Muscle of leg (tissue), 11 donors: ENCODE results near the gene MCF2L. TPM values are rescaled to one million over a fixed set of nuclear protein-coding genes. Genes with fewer than 3 reads are reported as not detected.
"Not testable (repeated sequence)": the region's sequence is repeated elsewhere in the genome, so short reads cannot be mapped to it uniquely, and the experiment has no call there.

ENCODE experiments used
- DNase-seq: peaks from one replicate; pipeline ENCODE4 v3.0.0; 2013
- H3K27ac ChIP-seq: one replicate; pipeline ENCODE4 v1.5.1; 2013; ENCODE audit warnings: mild to moderate bottlenecking, low read length, control low read depth
- H3K27me3 ChIP-seq: one replicate; pipeline ENCODE4 v1.6.1; 2013; ENCODE audit warnings: low read length; ENCODE audit not compliant: control insufficient read depth, insufficient read depth
- H3K36me3 ChIP-seq: one replicate; pipeline ENCODE4 v1.6.1; 2013; ENCODE audit warnings: low read length; ENCODE audit not compliant: control insufficient read depth, insufficient read depth
- H3K4me1 ChIP-seq: one replicate; pipeline ENCODE4 v1.6.1; 2013; ENCODE audit warnings: low read length; ENCODE audit not compliant: control insufficient read depth, insufficient read depth
- H3K4me3 ChIP-seq: one replicate; pipeline ENCODE4 v1.5.1; 2013; ENCODE audit warnings: low read length, control low read depth
- H3K9me3 ChIP-seq: replicated peaks from 2 replicates; pipeline ENCODE4 v1.6.1; 2013; ENCODE audit warnings: low read depth, low read length; ENCODE audit not compliant: control insufficient read depth
- WGBS: methylation state at CpG from one replicate; pipeline ENCODE4 v1.1.5; 2013; ENCODE audit warnings: missing lambda C conversion rate; ENCODE audit not compliant: insufficient coverage; 5-methylcytosine and 5-hydroxymethylcytosine counted together
- polyA plus RNA-seq, 8 donors: library from polyadenylated mRNA; unstranded; fragments of 120-200 nt; gene quantifications; one replicate each; pipeline versions ENCODE4 v1.2.1 to v1.2.3, GENCODE V29; 2013; ENCODE audit warnings: inconsistent platforms in 1 of 8, low replicate concordance in 1 of 8; ENCODE audit not compliant: insufficient read length in 8 of 8, insufficient read depth in 1 of 8
- total RNA-seq: library from RNA; stranded (reverse); fragments of 120-200 nt; gene quantifications from one replicate; pipeline ENCODE4 v1.2.4, GENCODE V29; 2013

Gene MCF2L
- total and polyA plus RNA-seq, 9 donors, result 15.9 to 27.6 (median 20.1) TPM

DNA sequence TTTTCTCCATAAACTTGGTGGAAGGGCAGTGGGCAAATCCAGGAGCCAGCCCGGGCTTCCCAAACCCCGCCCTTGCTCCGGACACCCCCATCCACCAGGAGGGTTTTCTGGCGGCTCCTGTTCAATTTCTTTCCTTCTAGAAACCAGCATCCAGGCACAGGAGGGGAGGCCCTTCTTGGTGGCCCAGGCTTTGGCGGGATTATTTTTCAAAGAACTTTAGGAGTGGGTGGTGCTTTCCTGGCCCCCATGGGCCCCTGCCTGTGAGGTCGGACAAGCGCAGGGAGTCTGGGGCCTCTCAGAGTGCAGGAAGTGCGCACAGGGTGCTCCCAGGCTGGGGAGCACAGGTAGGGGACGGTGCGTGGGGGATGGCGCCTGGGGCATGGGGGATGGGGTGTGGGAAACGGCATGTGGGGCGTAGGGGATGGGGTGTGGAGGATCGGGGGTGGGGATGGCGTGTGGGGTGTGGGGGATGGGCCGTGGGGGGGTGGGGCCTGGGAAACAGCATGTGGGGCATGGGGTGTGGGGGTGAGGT, 137.0 kb downstream of the MCF2L start:
- H3K36me3 ChIP-seq, result no peaks in the 10 kb centered on the region
- 42% methylated on average over 6 of the region's 16 CpGs for WGBS
- H3K4me1 ChIP-seq, result peaks cover 26% of the 10 kb centered on the region
- DNase-seq, result no peak
- no peak overlapping the region for H3K4me3 ChIP-seq
- H3K27me3 ChIP-seq, result peaks cover 27% of the 10 kb centered on the region
- no peak overlapping the region for H3K27ac ChIP-seq
- no peaks in the 10 kb centered on the region for H3K9me3 ChIP-seq

DNA sequence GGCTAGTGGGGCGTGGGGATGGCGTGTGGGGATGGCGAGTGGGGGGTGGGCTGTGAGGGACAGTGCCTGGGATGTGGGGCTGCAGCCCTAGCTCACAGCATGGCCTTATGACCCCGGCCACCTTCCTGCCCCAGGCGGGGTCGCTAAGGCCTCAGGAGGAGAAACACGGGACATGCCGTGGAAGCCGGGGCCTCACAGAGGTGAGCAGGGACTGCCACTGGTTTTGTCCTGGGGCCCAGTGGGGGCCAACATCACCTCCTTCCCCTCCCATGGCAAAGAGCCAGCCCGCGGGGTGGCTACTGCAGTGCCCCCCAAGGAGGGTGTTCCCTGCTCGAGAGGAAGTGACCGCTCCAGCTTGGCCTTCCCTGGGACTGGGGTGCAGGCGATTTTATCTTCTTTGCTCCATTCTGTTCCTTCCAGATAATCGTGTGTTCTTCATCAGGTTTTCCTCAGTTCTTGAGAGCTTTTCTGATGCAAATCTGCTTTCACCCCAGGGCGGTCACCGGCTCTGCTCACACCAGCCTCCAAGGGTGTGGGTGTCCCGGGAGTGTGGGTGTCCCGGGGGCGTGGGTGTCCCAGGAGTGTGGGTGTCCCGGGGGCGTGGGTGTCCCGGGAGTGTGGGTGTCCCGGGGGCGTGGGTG, 137.8 kb downstream of the MCF2L start:
- Histone ChIP-seq H3K27ac (no peak overlapping the region), H3K36me3 (no peaks in the 10 kb centered on the region), H3K27me3 (peaks cover 32% of the 10 kb centered on the region), H3K9me3 (no peaks in the 10 kb centered on the region), H3K4me1 (peaks cover 27% of the 10 kb centered on the region), H3K4me3 (no peak overlapping the region)
- WGBS, result 73% methylated on average over 12 of the region's 25 CpGs
- peak; percentile 64 for DNase-seq

GRCh38 chr13:113108521-113108920, 139.5 kb downstream of the MCF2L start:
- peaks cover 35% of the 10 kb centered on the region for H3K27me3 ChIP-seq
- H3K27ac ChIP-seq, H3K4me3 ChIP-seq, H3K9me3 ChIP-seq, DNase-seq, H3K36me3 ChIP-seq: not testable (repeated sequence)
- peaks cover 25% of the 10 kb centered on the region for H3K4me1 ChIP-seq
- 100% methylated on average over 9 of the region's 27 CpGs for WGBS

DNA sequence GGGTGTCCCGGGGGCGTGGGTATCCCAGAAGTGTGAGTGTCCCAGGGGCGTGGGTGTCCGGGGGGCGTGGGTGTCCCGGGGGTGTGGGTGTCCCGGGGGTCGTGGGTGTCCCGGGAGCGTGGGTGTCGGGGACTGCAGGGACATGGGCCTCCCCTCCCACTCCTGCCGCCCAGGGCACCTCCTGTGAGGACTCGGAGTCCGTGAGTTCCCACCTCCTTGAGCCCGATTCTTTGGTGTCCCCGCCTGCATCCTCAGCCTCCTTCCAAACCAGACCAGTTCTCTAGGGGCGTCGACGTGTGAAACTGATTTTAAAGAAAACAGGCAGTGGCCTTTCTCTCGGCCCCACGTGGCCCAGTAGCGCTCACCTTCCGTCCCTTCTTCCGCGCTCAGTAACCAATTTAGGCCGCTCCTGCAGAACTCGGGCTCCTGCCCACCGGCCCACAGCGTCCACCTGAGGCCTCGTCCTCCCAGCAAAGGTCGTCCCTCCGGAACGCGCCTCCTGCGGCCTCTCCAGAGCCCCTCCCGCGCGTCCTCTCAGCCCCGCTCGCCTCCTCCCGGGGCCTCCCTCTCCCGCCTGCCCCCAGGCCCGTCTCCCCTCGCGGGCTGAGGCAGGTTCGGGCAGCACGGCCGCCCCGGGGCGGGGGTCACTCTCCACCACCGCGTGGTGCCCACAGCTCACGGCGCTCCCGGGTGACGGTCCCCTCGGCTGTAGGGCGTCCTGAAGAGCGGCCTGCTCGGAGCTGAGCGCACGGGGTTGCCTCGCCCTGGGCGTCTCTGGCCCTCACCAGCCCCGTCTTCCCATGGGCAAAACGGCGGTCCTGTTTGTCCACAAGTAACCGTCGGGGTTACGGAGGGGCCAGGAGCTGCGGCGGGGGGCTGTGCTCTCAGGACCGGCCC, 140.4 kb downstream of the MCF2L start:
- Histone ChIP-seq H3K9me3 (no peaks in the 10 kb centered on the region), H3K27ac (no peak overlapping the region), H3K36me3 (no peaks in the 10 kb centered on the region), H3K4me3 (no peak overlapping the region), H3K27me3 (peaks cover 36% of the 10 kb centered on the region), H3K4me1 (peaks cover 16% of the 10 kb centered on the region)
- WGBS, result 16% methylated on average over 65 of the region's 73 CpGs
- peak; percentile 80 for DNase-seq

- H3K36me3 ChIP-seq, result no peaks in the 10 kb centered on the region
- WGBS, result under 1% methylated on average over 98 of the region's 99 CpGs
- no peaks in the 10 kb centered on the region for H3K9me3 ChIP-seq
- no peak overlapping the region for H3K27ac ChIP-seq
- H3K27me3 ChIP-seq, result peaks cover 37% of the 10 kb centered on the region
- peak overlapping the region; percentile 36 for H3K4me3 ChIP-seq
- DNase-seq, result no peak
- H3K4me1 ChIP-seq, result peaks cover 13% of the 10 kb centered on the region
Observed at GRCh38 chr13:113110048-113110851, 141.2 kb downstream of the MCF2L start.

GRCh38 chr13:113110852-113111315, 141.9 kb downstream of the MCF2L start:
- Histone ChIP-seq H3K36me3 (no peaks in the 10 kb centered on the region), H3K27me3 (peaks cover 38% of the 10 kb centered on the region), H3K9me3 (no peaks in the 10 kb centered on the region), H3K4me3 (peak overlapping the region; percentile 36), H3K27ac (no peak overlapping the region), H3K4me1 (peaks cover 13% of the 10 kb centered on the region)
- no peak for DNase-seq
- 9% methylated on average over 45 of the region's 49 CpGs for WGBS

DNA sequence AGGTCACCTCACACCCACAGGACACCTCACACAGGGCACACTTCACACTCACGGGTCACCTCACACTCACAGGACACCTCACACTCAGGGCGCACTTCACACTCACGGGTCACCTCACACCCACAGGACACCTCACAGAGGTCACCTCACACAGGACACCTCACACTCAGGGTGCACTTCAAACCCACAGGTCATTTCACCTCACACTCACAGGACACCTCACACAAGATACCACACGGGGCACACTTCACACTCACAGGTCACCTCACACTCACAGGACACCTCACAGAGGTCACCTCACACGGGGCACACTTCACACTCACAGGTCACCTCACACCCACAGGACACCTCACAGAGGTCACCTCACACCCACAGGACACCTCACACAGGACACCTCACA, 142.8 kb downstream of the MCF2L start:
- H3K36me3 ChIP-seq, H3K27ac ChIP-seq, H3K9me3 ChIP-seq, H3K4me3 ChIP-seq, DNase-seq: not testable (repeated sequence)
- Histone ChIP-seq H3K4me1 (peaks cover 13% of the 10 kb centered on the region), H3K27me3 (peaks cover 43% of the 10 kb centered on the region)
- 86% methylated on average over 5 of the region's 5 CpGs for WGBS

DNA sequence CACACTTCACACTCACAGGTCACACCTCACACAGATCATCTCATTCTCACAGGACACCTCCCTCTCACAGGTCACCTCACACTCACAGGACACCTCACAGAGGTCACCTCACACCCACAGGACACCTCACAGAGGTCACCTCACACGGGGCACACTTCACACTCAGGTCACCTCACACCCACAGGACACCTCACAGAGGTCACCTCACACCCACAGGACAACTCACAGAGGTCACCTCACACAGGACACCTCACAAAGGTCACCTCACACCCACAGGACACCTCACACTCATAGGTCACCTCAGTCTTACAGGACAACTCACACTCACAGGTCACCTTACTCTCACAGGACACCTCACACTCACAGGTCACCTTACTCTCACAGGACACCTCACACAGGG, 143.5 kb downstream of the MCF2L start:
- peaks cover 45% of the 10 kb centered on the region for H3K27me3 ChIP-seq
- H3K36me3 ChIP-seq, H3K27ac ChIP-seq, DNase-seq, H3K4me3 ChIP-seq, H3K9me3 ChIP-seq: not testable (repeated sequence)
- peaks cover 13% of the 10 kb centered on the region for H3K4me1 ChIP-seq
- WGBS, result 80% methylated on average over 1 of the region's 1 CpG

GRCh38 chr13:113112893-113113845, 144.2 kb downstream of the MCF2L start:
- no peak for DNase-seq
- no peaks in the 10 kb centered on the region for H3K9me3 ChIP-seq
- H3K27ac ChIP-seq, result no peak overlapping the region
- H3K4me1 ChIP-seq, result peaks cover 13% of the 10 kb centered on the region
- H3K4me3 ChIP-seq, result no peak overlapping the region
- no peaks in the 10 kb centered on the region for H3K36me3 ChIP-seq
- 33% methylated on average over 1 of the region's 9 CpGs for WGBS
- H3K27me3 ChIP-seq, result peaks cover 46% of the 10 kb centered on the region
